IMR-90 (cell line): ENCODE measurements around the gene ADAMTS12. TPM values are rescaled to one million over a fixed set of nuclear protein-coding genes. Genes with fewer than 3 reads are reported as not detected.

Experiments used
- ATAC-seq: fragments of 200-7000 bp; cut with Tn5 transposase; 2 replicates; pipeline ENCODE4 v1.9.1; 2020; ENCODE audit warnings: low read depth, mild to moderate bottlenecking, moderate library complexity
- BruUV-seq: library from RNA; stranded (reverse); fragments of 400-500 nt; replicated peaks from 2 replicates; lab custom pipeline; 2021; lab: Mats Ljungman, UMichigan
- CTCF ChIA-PET: fragments of 300-600 bp; formaldehyde crosslinking; extraction: SDS; loops from one replicate; lab custom pipeline; 2021; ENCODE audit warnings: antibody characterized with exemption; lab: Yijun Ruan, JAX
- POLR2A ChIA-PET: fragments of 300-600 bp; sonication (Branson Sonifier 250); formaldehyde crosslinking; loops from one replicate; lab custom pipeline; 2022; ENCODE audit warnings: antibody characterized with exemption; ENCODE audit not compliant: unreplicated experiment; lab: Charles Lee
- DNase-seq: peaks from one replicate; pipeline ENCODE4 v3.0.0; 2013
- H2AFZ ChIP-seq: replicated peaks from 2 replicates; pipeline ENCODE3; 2013; ENCODE audit warnings: low read length, mild to moderate bottlenecking; ENCODE audit not compliant: poor library complexity
- H2AK5ac ChIP-seq: 2 replicates; pipeline ENCODE4 v1.6.1; 2013; ENCODE audit warnings: low read depth, low read length, inconsistent platforms
- H2AK9ac ChIP-seq: replicated peaks from 2 replicates; pipeline ENCODE3; 2013; ENCODE audit warnings: mild to moderate bottlenecking, low read depth, low read length, moderate library complexity; ENCODE audit not compliant: poor library complexity
- H2BK120ac ChIP-seq: 2 replicates; pipeline ENCODE4 v1.6.1; 2013; ENCODE audit warnings: low read depth, low read length, inconsistent platforms
- H2BK15ac ChIP-seq: 3 replicates; pipeline ENCODE4 v1.6.1; 2013; ENCODE audit warnings: low read depth, low read length, inconsistent platforms
- H2BK20ac ChIP-seq: 2 replicates; pipeline ENCODE4 v1.6.1; 2013; ENCODE audit warnings: low read depth, mild to moderate bottlenecking, inconsistent platforms, low read length, moderate library complexity
- H2BK5ac ChIP-seq: 2 replicates; pipeline ENCODE4 v1.6.1; 2013; ENCODE audit warnings: mild to moderate bottlenecking, low read depth, low read length, inconsistent platforms; ENCODE audit not compliant: poor library complexity, severe bottlenecking
- H3K14ac ChIP-seq: replicated peaks from 2 replicates; pipeline ENCODE4 v1.6.1; 2013; ENCODE audit warnings: low read depth, low read length, inconsistent platforms
- H3K18ac ChIP-seq: 2 replicates; pipeline ENCODE4 v1.6.1; 2013; ENCODE audit warnings: low read depth, low read length, control low read depth
- H3K23ac ChIP-seq: 2 replicates; pipeline ENCODE4 v1.6.1; 2013; ENCODE audit warnings: low read depth, low read length, inconsistent platforms
- H3K27ac ChIP-seq: 2 replicates; pipeline ENCODE4 v1.5.1; 2013; ENCODE audit warnings: mild to moderate bottlenecking, control low read depth, low read length; ENCODE audit not compliant: insufficient read depth
- H3K27me3 ChIP-seq: 2 replicates; pipeline ENCODE4 v1.6.1; 2013; ENCODE audit warnings: low read length; ENCODE audit not compliant: control insufficient read depth, insufficient read depth
- H3K36me3 ChIP-seq: 2 replicates; pipeline ENCODE4 v1.6.1; 2013; ENCODE audit warnings: low read length, mixed read lengths; ENCODE audit not compliant: control insufficient read depth, insufficient read depth
- H3K4ac ChIP-seq: 2 replicates; pipeline ENCODE4 v1.6.1; 2013; ENCODE audit warnings: low read depth, low read length, inconsistent platforms
- H3K4me1 ChIP-seq: 2 replicates; pipeline ENCODE4 v1.6.1; 2013; ENCODE audit warnings: low read length, mixed read lengths; ENCODE audit not compliant: control insufficient read depth, insufficient read depth
- H3K4me2 ChIP-seq: 2 replicates; pipeline ENCODE4 v1.6.1; 2013; ENCODE audit warnings: low read depth, mild to moderate bottlenecking, control low read depth, low read length, moderate library complexity
- H3K4me3 ChIP-seq: 2 replicates; pipeline ENCODE4 v1.5.1; 2013; ENCODE audit warnings: low read depth, mild to moderate bottlenecking, control low read depth, low read length, moderate library complexity; ENCODE audit not compliant: insufficient read depth
- H3K56ac ChIP-seq: 2 replicates; pipeline ENCODE4 v1.6.1; 2013; ENCODE audit warnings: low read length, inconsistent platforms; ENCODE audit not compliant: insufficient read depth; ENCODE audit errors: extremely low read depth
- H3K79me1 ChIP-seq, 2 experiments: 2 replicates each; pipeline ENCODE4 v1.6.1; 2013; ENCODE audit warnings: low read length in 2 of 2, inconsistent platforms in 1 of 2, low read depth in 1 of 2
- H3K9ac ChIP-seq: 2 replicates; pipeline ENCODE4 v1.6.1; 2013; ENCODE audit warnings: low read depth, low read length, control low read depth
- H3K9me1 ChIP-seq: 2 replicates; pipeline ENCODE4 v1.6.1; 2013; ENCODE audit warnings: low read length, inconsistent platforms; ENCODE audit not compliant: insufficient read depth
- H3K9me3 ChIP-seq: 2 replicates; pipeline ENCODE4 v1.6.1; 2013; ENCODE audit warnings: low read length; ENCODE audit not compliant: control insufficient read depth, insufficient read depth
- H4K20me1 ChIP-seq: 2 replicates; pipeline ENCODE4 v1.6.1; 2013; ENCODE audit warnings: low read length, inconsistent platforms; ENCODE audit not compliant: insufficient read depth
- H4K5ac ChIP-seq: 2 replicates; pipeline ENCODE4 v1.6.1; 2013; ENCODE audit warnings: mild to moderate bottlenecking, low read depth, low read length, control low read depth
- H4K8ac ChIP-seq, 2 experiments: 2 replicates each; pipeline ENCODE4 v1.6.1; 2013; ENCODE audit warnings: low read depth in 2 of 2, low read length in 2 of 2, control low read depth in 1 of 2, inconsistent platforms in 1 of 2
- H4K91ac ChIP-seq: 2 replicates; pipeline ENCODE4 v1.6.1; 2013; ENCODE audit warnings: low read depth, low read length, inconsistent platforms; ENCODE audit not compliant: insufficient read depth
- CEBPB ChIP-seq: IDR thresholded peaks from 2 replicates; pipeline ENCODE4 v1.6.1; 2012; ENCODE audit warnings: low read depth, low read length, improper control_type of control experiment
- CHD1 ChIP-seq: IDR thresholded peaks from 2 replicates; pipeline ENCODE4 v1.6.1; 2012; ENCODE audit warnings: low read depth, low read length, improper control_type of control experiment
- MAZ ChIP-seq: IDR thresholded peaks from 2 replicates; pipeline ENCODE4 v1.6.1; 2012; ENCODE audit warnings: low read depth, mild to moderate bottlenecking, low read length, improper control_type of control experiment, moderate library complexity, borderline replicate concordance
- RAD21 ChIP-seq: IDR thresholded peaks from 2 replicates; pipeline ENCODE4 v1.6.1; 2012; ENCODE audit warnings: low read length, improper control_type of control experiment
- SMC3 ChIP-seq: fragments of 150-350 bp; IDR thresholded peaks from 2 replicates; pipeline ENCODE4 v1.6.1; 2016; ENCODE audit warnings: low read depth, mild to moderate bottlenecking, antibody characterized with exemption, low read length, moderate library complexity
- USF2 ChIP-seq: fragments of 150-350 bp; IDR thresholded peaks from 2 replicates; pipeline ENCODE4 v1.6.1; 2017; ENCODE audit warnings: mild to moderate bottlenecking, antibody characterized with exemption, low read length, low read depth
- WGBS, 2 experiments: methylation state at CpG; one replicate each; pipeline versions ENCODE4 v1.1.5 to v1.1.7; 2013; ENCODE audit warnings: missing lambda C conversion rate in 2 of 2; ENCODE audit not compliant: insufficient read length in 1 of 2; ENCODE audit errors: extremely low coverage in 2 of 2; 5-methylcytosine and 5-hydroxymethylcytosine counted together
- dilution Hi-C: fragments of 300-500 bp; cut with HindIII; formaldehyde crosslinking; loops from one replicate; pipeline ENCODE4 v1.14.3; 2018; ENCODE audit warnings: low sequenced_read_pairs; ENCODE audit not compliant: unreplicated experiment
- in situ Hi-C: fragments of 300-500 bp; cut with MboI; formaldehyde crosslinking; loops from 3 replicates; pipeline ENCODE4 v1.14.3; 2019; ENCODE audit warnings: low sequenced_read_pairs, inconsistent platforms, mixed read lengths
- intact Hi-C: fragments of 100-400 bp; cut with micrococcal nuclease; formaldehyde crosslinking; loops from 2 replicates; pipeline ENCODE4 v1.10.0; 2022
- polyA plus RNA-seq, 3 experiments: library from polyadenylated mRNA; depleted of rRNA; stranded (reverse); fragments of >200 nt; gene quantifications; 2 replicates each; pipeline ENCODE4 v1.2.3, GENCODE V29; 2012; ENCODE audit warnings: low replicate concordance in 1 of 3
- total RNA-seq: library from RNA; depleted of rRNA; stranded (reverse); fragments of >200 nt; gene quantifications from 2 replicates; pipeline ENCODE4 v1.2.3, GENCODE V29; 2012

Gene ADAMTS12
- total and polyA plus RNA-seq, 2 of the 4 experiments (the other 2 are of a cell fraction), result 27.3 to 51.3 TPM

- Histone ChIP-seq H2BK120ac (no peak overlapping the region), H2BK15ac (no peak overlapping the region), H4K8ac (no peak overlapping the region), H2AFZ (no peak overlapping the region), H3K4me1 (no peaks in the 10 kb centered on the region), H3K4me2 (no peak overlapping the region), H3K9me1 (no peaks in the 10 kb centered on the region), H3K18ac (no peak overlapping the region), H2BK5ac (no peak overlapping the region), H3K56ac (no peak overlapping the region), H3K36me3 (no peaks in the 10 kb centered on the region), H4K5ac (no peak overlapping the region), H2AK9ac (no peak overlapping the region), H3K23ac (no peak overlapping the region), H3K14ac (no peak overlapping the region), H3K79me1 (no peaks in the 10 kb centered on the region), H3K27ac (no peak overlapping the region), H3K9ac (no peak overlapping the region), H3K9me3 (no peaks in the 10 kb centered on the region), H3K4ac (no peak overlapping the region), H2AK5ac (no peak overlapping the region), H3K27me3 (no peaks in the 10 kb centered on the region), H3K4me3 (no peak overlapping the region), H2BK20ac (no peak overlapping the region), H4K20me1 (no peaks in the 10 kb centered on the region), H4K91ac (no peak overlapping the region)
- CTCF ChIA-PET, result no interaction called here
- DNase-seq (no peak), ATAC-seq (no peak; the same call in 1 of the 2 replicates)
- WGBS, 2 experiments, result 100% methylated on average over 1 of the region's 2 CpGs; no CpG with 5 or more reads in 1 of the 2 experiments
- intact Hi-C loops (no loop called here), in situ Hi-C loops (no loop called here), dilution Hi-C loops (no loop called here)
- POLR2A ChIA-PET, result no interaction called here
- no TSS peak for BruUV-seq
- TF ChIP-seq CHD1 (no peak), SMC3 (no peak), RAD21 (no peak), MAZ (no peak), CEBPB (no peak), USF2 (no peak)
These were observed 327.5 kb downstream of the ADAMTS12 start for GRCh38 chr5:33563983-33564908.
